Neutrophil (primary cell): ENCODE data around the gene DTNA.

Experiments used
- H3K27ac ChIP-seq: fragments of 200-600 bp; sonication (generic); 2 replicates; pipeline ENCODE4 v1.5.1; 2016; ENCODE audit warnings: mild to moderate bottlenecking, moderate library complexity
- H3K27me3 ChIP-seq: fragments of 200-600 bp; sonication (generic); 2 replicates; pipeline ENCODE4 v1.6.0; 2016; ENCODE audit warnings: mild to moderate bottlenecking
- H3K36me3 ChIP-seq: fragments of 200-600 bp; sonication (generic); 2 replicates; pipeline ENCODE4 v1.5.1; 2017
- H3K4me1 ChIP-seq, 2 experiments: fragments of 200-600 bp in 1 of 2; sonication (generic) in 1 of 2; 1 replicate in 1 of 2; 2 replicates in 1 of 2; pipeline versions ENCODE4 v1.5.1 to v1.6.1; 2013 to 2016; ENCODE audit warnings: low read depth in 1 of 2, low read length in 1 of 2, mild to moderate bottlenecking in 1 of 2, moderate library complexity in 1 of 2; ENCODE audit not compliant: control insufficient read depth in 1 of 2, insufficient read depth in 1 of 2
- H3K4me3 ChIP-seq, 2 experiments: fragments of 200-600 bp in 1 of 2; sonication (generic) in 1 of 2; 1 replicate in 1 of 2; 2 replicates in 1 of 2; pipeline ENCODE4 v1.5.1; 2013 to 2016; ENCODE audit warnings: low read depth in 1 of 2, low read length in 1 of 2, mild to moderate bottlenecking in 1 of 2, moderate library complexity in 1 of 2
- H3K9me3 ChIP-seq: fragments of 200-600 bp; sonication (generic); 2 replicates; pipeline ENCODE4 v1.5.1; 2016
- CTCF ChIP-seq: fragments of 200-600 bp; sonication (generic); IDR thresholded peaks from 2 replicates; pipeline ENCODE4 v1.5.1; 2016; ENCODE audit warnings: antibody characterized with exemption

The DTNA gene

GRCh38 chr18:34871435-34871834 lies 161.3 kb downstream of the DTNA start:
- H3K9me3 ChIP-seq = no peaks in the 10 kb centered on the region

DNA sequence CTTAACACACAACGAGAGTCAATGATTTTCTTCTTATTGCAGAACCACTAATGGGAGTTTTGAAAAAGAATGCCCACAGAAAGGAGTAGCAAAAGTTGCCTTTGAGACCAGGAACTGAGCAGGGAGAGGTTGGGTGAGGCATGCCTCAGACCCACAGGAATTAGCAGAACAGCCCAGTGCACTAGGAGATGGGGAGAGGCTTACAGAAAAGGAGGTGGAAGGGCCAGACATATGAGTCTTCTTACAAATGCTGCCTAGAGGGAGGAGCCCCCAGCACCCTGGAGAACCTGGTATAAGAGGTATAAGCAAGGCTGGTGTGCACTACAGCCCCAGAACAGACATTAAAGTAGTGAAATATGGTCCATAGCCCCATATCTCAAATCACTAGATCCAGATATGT lies 162.0 kb downstream of the DTNA start:
- no peak for TF ChIP-seq CTCF
- H3K27me3 ChIP-seq = no peaks in the 10 kb centered on the region
- no peaks in the 10 kb centered on the region for H3K4me1 ChIP-seq
- no peak overlapping the region for H3K4me3 ChIP-seq
- H3K36me3 ChIP-seq = no peaks in the 10 kb centered on the region
- no peak overlapping the region for H3K27ac ChIP-seq
- no peaks in the 10 kb centered on the region for H3K9me3 ChIP-seq

More at GRCh38 chr18:34871435-34871834, 161.3 kb downstream of the DTNA start:
- no peak overlapping the region for H3K4me3 ChIP-seq
- no peaks in the 10 kb centered on the region for H3K4me1 ChIP-seq
- no peaks in the 10 kb centered on the region for H3K36me3 ChIP-seq
- no peak overlapping the region for H3K27ac ChIP-seq
- no peaks in the 10 kb centered on the region for H3K27me3 ChIP-seq
- no peak for TF ChIP-seq CTCF

DNA sequence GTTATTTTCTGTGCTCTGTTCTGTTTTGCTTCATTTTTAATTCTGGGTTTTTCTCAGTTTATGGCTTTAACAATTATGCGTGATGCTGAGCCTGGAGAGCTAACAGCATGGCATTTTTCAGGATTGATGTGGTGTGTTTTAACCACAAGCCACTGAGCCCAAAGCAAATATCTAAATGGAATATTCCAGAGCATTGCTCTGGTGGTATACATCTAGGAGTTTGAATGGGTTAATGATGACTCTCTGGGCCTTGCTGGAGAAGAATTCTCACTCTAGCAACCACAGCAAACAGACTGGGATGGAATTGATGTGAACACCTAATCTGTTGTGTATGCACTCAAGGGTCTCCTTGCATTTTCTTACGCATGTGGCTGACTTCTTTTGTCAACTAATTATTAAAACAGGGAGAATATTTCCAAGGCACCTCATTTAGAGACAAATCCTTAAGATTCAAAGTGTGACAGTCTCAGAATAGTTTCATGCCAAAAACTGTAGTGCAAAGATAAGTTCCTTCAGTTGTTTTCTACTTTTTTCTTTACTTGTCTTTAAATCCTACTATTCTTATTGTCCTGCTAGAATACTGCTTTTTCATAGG lies 164.0 kb downstream of the DTNA start:
- TF ChIP-seq CTCF = no peak
- no peaks in the 10 kb centered on the region for H3K36me3 ChIP-seq
- H3K27ac ChIP-seq = no peak overlapping the region
- H3K4me1 ChIP-seq = no peaks in the 10 kb centered on the region
- no peaks in the 10 kb centered on the region for H3K9me3 ChIP-seq
- no peaks in the 10 kb centered on the region for H3K27me3 ChIP-seq
- no peak overlapping the region for H3K4me3 ChIP-seq

DNA sequence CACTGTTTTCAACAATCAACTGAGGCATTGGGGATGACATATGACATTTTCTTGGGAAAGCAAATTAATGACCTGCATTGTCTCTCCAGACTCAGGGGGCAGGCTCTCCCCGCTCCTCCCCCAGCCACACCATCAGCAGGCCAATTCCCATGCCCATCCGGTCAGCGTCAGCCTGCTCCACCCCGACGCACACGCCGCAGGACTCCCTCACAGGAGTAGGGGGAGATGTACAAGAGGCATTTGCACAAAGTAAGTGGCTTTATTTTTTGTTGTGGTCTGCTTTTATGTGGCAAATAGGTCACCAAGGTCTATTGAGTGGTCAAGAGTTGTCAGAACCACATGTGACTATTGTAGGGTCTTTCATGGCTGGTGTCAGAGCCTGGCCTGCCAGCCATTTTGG lies 165.1 kb downstream of the DTNA start:
- Histone ChIP-seq H3K36me3 (no peaks in the 10 kb centered on the region), H3K9me3 (no peaks in the 10 kb centered on the region), H3K27me3 (no peaks in the 10 kb centered on the region), H3K4me1 (no peaks in the 10 kb centered on the region), H3K27ac (no peak overlapping the region), H3K4me3 (no peak overlapping the region)
- no peak for TF ChIP-seq CTCF

- no peak for TF ChIP-seq CTCF
- no peak overlapping the region for H3K27ac ChIP-seq
- no peak overlapping the region for H3K4me3 ChIP-seq
- H3K36me3 ChIP-seq = no peaks in the 10 kb centered on the region
- no peaks in the 10 kb centered on the region for H3K9me3 ChIP-seq
- no peaks in the 10 kb centered on the region for H3K27me3 ChIP-seq
- H3K4me1 ChIP-seq = no peaks in the 10 kb centered on the region
These were observed 170.3 kb downstream of the DTNA start for GRCh38 chr18:34880403-34880802.
